HG03135 (cell line): ENCODE data around the gene HNRNPA3.
A peak's percentile ranks its signal among the peaks of the same experiment; 100 is the strongest.
"Not testable (repeated sequence)": the region's sequence is repeated elsewhere in the genome, so short reads cannot be mapped to it uniquely, and the experiment has no call there.

ENCODE experiments used
- ATAC-seq: cut with Tn5 transposase; IDR thresholded peaks from one replicate; pipeline ENCODE4 v1.9.1; 2021; ENCODE audit warnings: mild to moderate bottlenecking, moderate library complexity; ENCODE audit not compliant: unreplicated experiment

The HNRNPA3 gene

DNA sequence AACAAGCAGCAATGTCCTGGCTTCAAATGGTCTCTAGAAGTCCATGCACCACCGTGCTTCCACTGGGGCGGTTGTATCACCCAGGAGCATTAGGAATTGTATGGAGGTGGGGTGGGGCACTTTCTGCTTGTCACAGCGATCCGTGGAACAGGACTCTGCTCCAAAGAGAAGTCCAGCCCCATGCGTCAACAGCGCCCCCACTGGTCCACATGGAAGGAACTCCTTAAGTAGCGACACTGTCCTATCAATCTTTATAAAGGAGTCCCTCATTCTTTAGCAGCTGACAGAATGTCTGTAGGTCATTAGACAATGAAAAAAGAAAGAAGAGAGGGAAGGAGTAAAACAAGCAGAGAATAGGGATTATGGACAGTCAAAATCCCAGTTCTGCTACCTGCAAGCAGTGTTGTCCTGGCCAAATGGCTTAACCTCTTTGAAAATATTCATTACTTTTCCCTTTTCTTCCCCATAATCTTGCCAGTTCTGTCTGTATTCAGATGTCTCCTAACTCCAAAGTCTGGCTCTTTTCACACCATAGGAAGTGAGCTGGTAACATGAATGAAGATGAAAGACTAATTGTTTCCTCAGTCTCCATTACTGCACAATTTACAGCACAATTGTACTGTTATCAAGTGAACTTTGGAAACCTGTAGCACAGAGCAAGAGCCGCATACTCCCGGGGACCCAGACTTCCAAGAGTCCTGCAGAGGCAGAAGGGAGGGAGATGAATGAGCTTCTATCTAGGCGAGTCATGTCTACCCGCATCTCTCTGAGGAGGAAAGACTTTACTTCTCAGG, 42.0 kb downstream of the HNRNPA3 start:
- ATAC-seq: no peak

- ATAC-seq: no peak
Measured at GRCh38 chr2:177255227-177255601, 42.6 kb downstream of the HNRNPA3 start.

- ATAC-seq: no peak
Measured at GRCh38 chr2:177256026-177256425, 43.4 kb downstream of the HNRNPA3 start.

- no peak for ATAC-seq
Measured at GRCh38 chr2:177256695-177257094, 44.1 kb downstream of the HNRNPA3 start.

- no peak for ATAC-seq
Measured at GRCh38 chr2:177257471-177257870, 44.9 kb downstream of the HNRNPA3 start.

- ATAC-seq: no peak
Measured at GRCh38 chr2:177258059-177258458, 45.5 kb downstream of the HNRNPA3 start.

GRCh38 chr2:177260379-177260778, 47.8 kb downstream of the HNRNPA3 start:
- no peak for ATAC-seq

DNA sequence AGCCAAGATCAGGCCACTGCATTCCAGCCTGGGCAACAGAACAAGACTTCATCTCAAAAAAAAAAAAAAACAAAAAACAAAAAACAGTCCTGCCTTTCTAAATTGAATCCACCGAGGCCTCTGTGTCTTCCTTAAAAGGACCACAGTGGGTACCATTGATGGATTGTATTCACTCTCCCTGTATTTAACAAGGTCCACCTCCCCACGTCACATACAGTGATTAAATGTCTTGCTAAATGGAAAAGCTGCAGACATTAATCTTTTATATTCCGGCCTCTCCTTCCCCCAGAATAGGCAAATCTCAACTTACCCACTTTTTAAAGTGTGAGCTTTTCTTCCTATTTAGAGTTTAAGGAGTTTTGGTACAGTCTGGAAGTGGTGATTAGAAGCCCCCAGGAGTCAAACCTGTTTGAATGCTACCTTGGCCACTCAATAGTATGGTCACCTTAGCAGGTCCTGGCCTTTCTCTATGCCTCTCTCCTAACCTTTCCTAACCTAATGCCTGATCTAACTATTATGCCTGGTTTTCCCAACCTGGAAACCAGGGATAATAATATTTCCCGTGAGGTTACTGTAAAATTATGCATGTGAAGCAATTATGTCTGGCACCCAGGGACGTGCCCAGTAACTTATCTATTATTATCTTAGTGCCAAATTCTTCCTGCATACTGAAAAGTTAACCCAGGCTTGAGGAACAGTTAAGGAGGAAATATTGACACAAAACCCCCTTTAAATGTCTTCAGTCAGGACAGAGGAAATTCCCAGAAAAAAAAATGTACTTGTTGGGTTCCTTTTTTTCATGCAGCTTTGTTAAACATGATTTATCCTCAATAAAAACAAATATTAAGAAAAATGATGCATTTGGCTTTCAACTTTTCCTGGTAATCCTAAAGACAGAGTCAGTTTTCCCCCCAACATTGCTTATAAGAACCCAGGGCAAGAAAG, 48.8 kb downstream of the HNRNPA3 start:
- ATAC-seq: no peak

- no peak for ATAC-seq
Measured at GRCh38 chr2:177262092-177262491, 49.5 kb downstream of the HNRNPA3 start.

GRCh38 chr2:177262958-177263450, 50.4 kb downstream of the HNRNPA3 start:
- ATAC-seq: no peak

GRCh38 chr2:177263451-177264208, 51.0 kb downstream of the HNRNPA3 start:
- ATAC-seq: peak; percentile 56

- peak; percentile 22 for ATAC-seq
Measured at GRCh38 chr2:177264209-177264692, 51.7 kb downstream of the HNRNPA3 start.

GRCh38 chr2:177264693-177265587, 52.3 kb downstream of the HNRNPA3 start, which contains the start of gene NFE2L2:
Gene NFE2L2 (minus strand): TSS chr2:177264727. CDS start chr2:177264576, 151 bp downstream.
- ATAC-seq: peak; percentile 57

DNA sequence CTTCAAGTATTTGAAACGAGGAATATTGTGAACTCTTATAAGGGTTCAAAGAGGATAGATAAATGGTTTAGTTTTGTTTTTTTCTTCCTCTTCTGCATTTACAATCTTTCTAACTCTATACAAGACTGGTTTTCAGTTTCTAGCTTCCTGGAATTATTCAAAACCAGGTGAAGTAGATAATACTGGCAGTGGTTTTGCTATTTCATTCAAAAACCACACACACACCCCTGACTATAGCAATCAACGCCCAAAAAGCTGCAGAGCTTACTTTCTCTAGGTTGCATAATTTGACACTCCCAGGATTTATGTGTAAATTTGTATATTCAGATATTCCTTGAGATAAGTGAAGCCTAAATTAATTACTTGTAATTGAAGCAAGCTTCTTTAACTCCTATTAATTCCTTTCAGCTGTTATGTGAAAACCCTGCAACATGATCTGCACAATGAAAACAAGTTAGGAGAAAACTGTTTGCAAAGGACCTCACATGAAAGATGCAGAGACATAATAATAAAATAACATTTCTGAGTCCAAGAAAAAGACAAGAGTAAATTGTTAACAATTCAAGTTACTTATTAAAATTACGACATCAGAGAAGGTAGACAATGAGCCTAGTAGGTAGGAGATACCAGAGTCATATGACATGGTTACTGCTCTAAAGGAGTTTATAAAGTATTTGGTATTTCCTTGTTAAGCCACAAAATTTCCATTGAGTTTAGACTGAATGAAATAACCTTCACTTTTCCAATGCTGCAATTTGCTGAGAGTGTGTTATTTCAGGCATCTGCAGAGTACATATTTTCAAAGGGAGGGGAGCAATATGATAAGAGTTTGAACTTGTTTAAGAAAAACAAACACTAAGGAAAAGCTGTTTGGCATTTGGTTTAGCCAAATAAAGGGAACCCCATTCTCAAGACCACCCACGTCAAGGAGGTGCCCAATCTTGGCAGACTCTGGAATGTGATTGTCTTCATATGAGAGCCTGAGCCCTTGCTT, 53.5 kb downstream of the HNRNPA3 start:
- no peak for ATAC-seq

GRCh38 chr2:177266955-177267354, 54.4 kb downstream of the HNRNPA3 start:
- ATAC-seq: not testable (repeated sequence)

DNA sequence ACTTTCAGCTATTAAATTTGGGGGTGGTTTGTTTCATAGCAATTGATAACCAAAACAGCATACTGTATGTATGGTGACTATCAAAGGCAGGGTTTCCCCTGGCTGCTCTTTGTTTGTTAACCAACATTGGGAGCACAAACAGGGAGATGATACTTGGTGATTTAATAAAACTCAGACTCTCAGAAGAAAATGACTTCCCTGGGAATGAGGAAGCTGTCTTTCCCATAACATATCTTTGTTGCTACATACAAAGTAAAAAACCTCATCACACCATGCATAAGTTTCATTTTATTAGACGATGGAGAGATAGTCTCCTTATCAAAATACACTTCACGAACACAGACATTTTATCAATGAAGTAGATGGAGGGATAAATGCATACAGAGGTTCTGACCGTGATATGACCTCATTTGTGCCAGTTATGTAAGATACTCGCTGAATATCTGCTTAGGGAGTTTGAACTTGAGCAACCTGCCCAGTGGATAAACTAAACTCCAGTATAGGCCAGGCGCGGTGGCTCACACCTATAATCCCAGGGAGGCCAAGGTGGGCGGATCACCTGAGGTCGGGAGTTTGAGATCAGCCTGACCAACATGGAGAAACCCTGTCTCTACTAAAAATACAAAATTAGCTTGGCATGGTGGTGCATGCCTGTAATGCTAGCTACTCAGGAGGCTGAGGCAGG, 55.7 kb downstream of the HNRNPA3 start:
- ATAC-seq: no peak

GRCh38 chr2:177268901-177269300, 56.3 kb downstream of the HNRNPA3 start:
- ATAC-seq: no peak

- no peak for ATAC-seq
Measured at GRCh38 chr2:177270531-177270930, 57.9 kb downstream of the HNRNPA3 start.
